Measurements from ENCODE around the gene GSTM5.

- TF ChIP-seq YY1 (IDR thresholded peaks at IDR 0.05; ENCODE audit: low read depth) (no peak), TCF12 (IDR thresholded peaks at IDR 0.05; ENCODE audit: low read depth) (no peak), CEBPB (IDR thresholded peaks at IDR 0.05) (no peak), RAD21 (IDR thresholded peaks at IDR 0.05; ENCODE audit: low read depth) (no peak), TAF1 (IDR thresholded peaks at IDR 0.05; ENCODE audit: low read depth) (no peak), EGR1 (IDR thresholded peaks at IDR 0.05) (no peak)
- TF ChIP-seq, protein P1, sequence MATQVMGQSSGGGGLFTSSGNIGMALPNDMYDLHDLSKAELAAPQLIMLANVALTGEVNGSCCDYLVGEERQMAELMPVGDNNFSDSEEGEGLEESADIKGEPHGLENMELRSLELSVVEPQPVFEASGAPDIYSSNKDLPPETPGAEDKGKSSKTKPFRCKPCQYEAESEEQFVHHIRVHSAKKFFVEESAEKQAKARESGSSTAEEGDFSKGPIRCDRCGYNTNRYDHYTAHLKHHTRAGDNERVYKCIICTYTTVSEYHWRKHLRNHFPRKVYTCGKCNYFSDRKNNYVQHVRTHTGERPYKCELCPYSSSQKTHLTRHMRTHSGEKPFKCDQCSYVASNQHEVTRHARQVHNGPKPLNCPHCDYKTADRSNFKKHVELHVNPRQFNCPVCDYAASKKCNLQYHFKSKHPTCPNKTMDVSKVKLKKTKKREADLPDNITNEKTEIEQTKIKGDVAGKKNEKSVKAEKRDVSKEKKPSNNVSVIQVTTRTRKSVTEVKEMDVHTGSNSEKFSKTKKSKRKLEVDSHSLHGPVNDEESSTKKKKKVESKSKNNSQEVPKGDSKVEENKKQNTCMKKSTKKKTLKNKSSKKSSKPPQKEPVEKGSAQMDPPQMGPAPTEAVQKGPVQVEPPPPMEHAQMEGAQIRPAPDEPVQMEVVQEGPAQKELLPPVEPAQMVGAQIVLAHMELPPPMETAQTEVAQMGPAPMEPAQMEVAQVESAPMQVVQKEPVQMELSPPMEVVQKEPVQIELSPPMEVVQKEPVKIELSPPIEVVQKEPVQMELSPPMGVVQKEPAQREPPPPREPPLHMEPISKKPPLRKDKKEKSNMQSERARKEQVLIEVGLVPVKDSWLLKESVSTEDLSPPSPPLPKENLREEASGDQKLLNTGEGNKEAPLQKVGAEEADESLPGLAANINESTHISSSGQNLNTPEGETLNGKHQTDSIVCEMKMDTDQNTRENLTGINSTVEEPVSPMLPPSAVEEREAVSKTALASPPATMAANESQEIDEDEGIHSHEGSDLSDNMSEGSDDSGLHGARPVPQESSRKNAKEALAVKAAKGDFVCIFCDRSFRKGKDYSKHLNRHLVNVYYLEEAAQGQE (IDR thresholded peaks at IDR 0.05; ENCODE audit: low read depth): no peak
- TF ChIP-seq, protein P2, sequence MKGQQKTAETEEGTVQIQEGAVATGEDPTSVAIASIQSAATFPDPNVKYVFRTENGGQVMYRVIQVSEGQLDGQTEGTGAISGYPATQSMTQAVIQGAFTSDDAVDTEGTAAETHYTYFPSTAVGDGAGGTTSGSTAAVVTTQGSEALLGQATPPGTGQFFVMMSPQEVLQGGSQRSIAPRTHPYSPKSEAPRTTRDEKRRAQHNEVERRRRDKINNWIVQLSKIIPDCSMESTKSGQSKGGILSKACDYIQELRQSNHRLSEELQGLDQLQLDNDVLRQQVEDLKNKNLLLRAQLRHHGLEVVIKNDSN (IDR thresholded peaks at IDR 0.05): no peak
Measured at GRCh38 chr1:109733236-109733870, 21.3 kb downstream of the GSTM5 start.

Measured in Ishikawa (cell line).